Stimulated activated CD8-positive, alpha-beta memory T cell treated with anti-CD3 and anti-CD28 coated beads, Interleukin-7, amount 100 ng/mL, for 4 hours (primary cell): ENCODE measurements around the gene PGR.

Experiments used
- DNase-seq, 2 donors: peaks; one replicate each; pipeline ENCODE4 v3.0.0-alpha.2; 2020; ENCODE audit warnings: low read depth in 2 of 2

The PGR gene

DNA sequence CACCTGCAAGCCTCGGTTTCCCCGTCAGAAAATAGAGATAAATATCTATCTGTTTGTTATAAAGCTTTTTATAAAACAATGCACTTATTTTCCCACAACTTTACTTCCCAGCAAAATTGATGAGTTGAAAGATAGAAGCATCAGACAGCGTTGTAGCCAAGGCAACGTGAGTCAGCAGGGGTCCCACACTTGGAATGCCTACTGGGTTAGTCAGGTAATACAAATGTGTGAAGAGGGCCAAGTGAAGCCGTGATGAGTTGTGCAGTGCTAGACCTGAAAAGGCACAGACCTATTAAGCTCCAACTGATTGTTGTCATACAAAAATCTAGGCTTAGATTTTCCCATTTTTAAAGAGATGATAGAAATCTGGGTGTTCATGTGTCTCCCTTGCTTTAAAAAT lies 118.7 kb downstream of the PGR start:
- DNase-seq = no peak

DNA sequence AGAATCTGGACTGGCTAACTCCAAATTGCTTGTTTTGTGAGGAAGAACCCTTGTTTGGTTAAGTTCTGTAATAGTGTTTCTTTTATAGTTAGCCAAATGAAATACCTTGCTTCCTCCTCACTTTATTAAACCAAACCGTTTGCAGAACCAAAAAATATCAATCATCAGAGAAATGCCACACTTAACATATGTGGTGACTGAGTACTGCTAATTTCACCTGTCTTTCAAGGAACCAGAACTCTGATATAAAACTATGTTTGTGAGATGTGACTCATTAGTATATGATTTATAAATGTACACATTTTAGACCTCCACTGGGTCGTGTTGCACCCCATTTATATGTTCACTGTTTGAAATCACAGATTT lies 119.9 kb downstream of the PGR start:
- no peak for DNase-seq

DNA sequence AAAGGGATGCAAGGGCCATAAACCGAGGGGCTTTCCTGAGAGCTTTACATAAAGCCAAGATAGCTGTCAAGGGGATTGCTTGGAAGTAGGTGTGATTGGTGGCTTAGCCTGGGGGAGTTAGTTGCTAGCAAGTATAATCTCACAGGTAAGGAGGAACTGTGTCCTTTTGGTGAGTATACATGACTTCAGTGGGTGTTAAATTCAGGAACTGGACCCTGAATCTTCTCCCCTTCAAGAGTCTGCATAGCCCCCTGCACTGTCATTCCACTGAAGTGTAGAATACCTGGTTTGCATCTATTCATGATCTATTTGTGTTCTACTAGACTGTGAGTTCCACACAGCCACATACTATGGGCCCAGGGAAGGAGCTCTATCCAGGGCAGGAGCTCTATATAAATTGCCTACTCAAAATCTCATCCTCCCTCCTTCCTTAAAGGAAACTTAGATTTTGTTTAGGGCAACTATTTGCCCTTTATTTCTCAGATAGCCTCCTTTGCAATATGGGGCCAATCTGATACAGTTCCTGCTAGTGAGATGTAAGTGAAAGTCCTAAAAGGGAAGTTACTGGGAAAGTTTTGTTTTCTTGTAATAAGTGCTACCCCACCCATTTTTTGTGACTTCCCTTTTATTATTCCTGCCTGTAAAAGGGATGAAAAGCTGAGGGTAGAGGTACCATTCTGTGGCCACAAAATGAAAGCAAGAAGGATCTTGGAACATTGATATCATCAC lies 120.5 kb downstream of the PGR start:
- no peak for DNase-seq

DNA sequence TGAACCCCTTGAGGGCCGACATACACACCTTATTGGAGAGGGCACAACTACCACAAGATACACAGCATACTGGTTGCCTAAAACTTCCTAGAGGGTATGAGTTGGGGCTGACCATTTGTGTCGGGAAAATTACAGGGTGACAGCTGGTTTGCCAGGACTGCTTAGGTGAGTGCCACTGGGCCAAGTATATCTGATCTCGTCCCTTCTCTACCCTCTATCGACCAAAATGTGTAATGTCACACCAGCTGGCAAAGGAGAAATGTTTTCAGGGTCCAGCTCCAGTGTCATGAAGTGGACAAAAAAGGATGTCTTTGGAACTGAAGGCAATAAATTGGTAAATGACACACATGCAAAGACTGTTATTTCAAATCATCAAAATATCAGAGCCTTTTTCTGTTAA lies 126.1 kb downstream of the PGR start:
- DNase-seq = no peak

DNA sequence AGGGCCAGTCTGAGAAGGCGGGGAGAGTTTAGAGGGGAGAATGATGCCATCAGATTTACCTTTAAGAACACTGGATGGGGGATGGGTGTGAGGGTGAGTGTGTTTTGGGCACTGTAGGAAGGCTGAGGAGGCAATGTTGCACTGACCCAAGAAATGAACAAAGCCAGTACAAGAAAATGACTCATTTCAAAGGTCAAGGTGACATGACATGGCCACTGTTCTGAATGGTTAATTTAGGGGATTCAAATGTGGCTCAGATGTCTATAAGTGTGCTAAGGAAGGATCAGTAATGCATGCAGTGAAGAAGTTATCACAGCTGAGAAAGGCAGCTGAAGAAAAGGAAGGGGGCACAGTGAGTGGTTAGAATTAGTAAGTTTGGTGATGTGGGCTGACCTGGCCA lies 129.9 kb downstream of the PGR start:
- DNase-seq = no peak

DNA sequence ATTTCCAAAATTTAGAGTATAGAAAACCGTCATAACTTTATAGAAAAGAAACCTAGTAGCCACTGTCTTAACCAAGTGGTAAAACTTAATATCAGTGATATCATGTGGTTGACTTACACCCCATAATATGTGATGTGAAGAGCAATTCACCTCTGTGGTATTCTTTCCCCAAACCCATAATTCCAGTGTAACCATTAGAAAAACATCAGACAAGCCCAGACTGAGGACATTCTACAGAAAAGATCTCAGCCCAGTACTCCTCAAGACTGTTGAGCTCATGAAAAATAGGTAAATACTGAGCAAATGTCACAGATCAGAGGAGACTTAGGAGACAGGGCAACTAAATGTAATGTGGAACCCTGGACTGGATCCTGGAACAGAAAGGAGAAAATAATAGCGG lies 134.6 kb downstream of the PGR start:
- no peak for DNase-seq

DNA sequence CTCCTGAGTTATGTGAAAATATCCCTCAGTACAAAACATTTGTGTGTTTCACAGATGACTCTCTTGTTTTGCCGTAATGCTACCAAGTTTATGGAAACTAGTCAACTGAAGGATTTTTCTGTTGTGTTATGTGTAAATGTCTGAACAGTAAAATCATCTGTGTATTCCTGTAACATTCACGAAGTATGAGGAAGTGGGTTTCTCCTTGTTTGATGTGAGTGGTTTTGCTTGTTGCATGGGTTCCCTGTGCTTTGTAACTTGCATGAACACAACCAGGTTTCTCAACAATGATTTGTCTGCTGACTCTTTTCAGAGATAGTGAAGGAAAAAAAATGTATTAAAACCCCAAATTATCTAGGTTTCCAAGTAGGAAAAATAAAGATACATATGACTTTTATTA lies 138.1 kb downstream of the PGR start:
- no peak for DNase-seq

DNA sequence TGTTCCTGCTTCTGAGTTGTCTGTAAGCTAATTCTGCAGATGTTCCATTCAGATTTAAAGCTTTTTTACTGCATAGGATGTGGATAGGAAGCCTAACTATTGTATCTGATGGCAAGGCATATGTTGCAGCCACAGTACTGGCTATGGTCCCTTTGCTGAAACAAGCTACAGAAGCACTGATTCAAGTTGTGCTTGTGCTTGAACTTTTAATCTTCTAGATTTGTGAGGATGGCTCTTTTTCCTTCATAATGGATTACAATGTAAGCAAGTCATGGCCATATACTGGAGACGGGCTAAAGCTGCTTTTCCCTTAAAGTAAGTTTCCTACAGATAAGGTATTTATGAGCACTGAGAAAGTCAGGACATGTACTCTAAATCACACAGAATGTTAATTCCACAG lies 138.7 kb downstream of the PGR start:
- no peak for DNase-seq

DNA sequence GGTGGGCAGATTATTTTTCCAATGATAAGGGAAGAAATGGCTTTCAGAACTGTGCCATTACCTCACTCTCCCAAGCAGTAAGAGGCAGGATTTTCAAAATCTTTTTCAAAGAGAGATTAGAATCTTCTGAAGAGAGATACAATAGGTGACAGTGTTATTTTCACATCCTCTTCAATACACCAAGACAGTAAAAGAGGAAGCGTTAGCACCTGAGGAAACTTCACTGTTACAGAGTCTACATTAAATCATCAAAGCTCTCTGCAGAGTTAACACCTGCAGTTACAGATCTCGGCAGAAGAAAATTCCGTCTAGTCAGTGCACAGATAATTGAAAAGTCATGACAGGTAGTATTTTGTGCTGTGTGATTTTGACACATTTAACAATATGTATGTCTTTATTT lies 144.9 kb downstream of the PGR start:
- no peak for DNase-seq

DNA sequence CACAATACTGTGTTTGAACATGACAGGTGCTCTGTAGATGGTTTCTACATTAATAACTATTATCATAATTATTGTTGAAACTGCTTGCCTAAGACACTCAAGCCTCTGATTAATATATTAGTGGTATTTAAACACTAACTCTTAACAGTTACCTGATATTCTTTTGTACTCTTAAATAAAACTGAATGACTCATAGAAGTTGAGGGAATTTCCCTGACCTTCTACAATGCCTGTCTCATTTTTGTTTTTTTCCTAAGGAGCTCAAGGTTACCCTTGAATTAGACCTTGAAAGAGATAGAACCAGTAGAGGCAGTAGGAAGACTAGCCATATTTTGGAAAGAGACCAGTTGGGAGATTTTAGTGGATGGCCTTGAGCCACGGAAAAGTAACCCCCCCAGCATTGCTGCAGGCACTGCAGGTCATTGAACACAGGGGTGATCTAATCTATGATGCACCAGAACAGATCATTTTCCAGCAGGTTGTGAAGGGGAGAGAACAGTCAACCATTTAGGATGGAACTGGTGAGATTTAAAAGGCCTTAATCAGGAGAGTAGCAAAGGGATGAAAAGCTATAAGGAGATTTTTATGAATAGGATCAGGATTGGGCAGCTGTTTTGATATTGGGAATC lies 148.3 kb downstream of the PGR start:
- DNase-seq = no peak

DNA sequence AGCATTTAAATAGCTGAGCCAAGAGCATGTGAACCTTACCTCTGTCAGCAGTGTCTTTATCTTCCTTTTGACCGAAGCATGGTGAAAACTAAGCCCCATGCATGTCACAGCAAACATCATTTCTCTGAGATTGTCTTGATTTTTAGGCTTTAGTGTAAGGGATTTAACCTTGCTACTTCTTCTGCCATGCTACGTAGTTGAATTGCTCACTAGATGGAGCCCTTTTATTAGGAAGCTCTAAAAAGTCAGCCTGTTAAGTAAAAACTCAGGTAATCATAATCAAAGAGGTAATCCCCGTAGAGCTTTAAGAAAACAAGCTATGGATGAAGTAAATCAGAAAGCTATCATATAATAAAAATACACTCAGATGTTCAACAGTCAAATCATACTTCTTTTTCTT lies 149.5 kb downstream of the PGR start:
- no peak for DNase-seq
